ENCODE data around the gene RHEB. TPM values are rescaled to one million over a fixed set of nuclear protein-coding genes. Genes with fewer than 3 reads are reported as not detected.

The RHEB gene
- polyA plus RNA-seq, 1 donor from 2014 or later: 289 TPM

- H3K79me2 ChIP-seq (replicated peaks; ENCODE audit: insufficient read depth, low read length): peaks cover 60% of the 10 kb centered on the region
- no peaks in the 10 kb centered on the region for H3K27me3 ChIP-seq (ENCODE audit: insufficient read depth, low read depth, low read length)
- H3K9ac ChIP-seq (ENCODE audit: low read length): no peak overlapping the region
- H3F3A ChIP-seq (ENCODE audit: insufficient read depth, low read length, poor library complexity, severe bottlenecking): no peaks in the 10 kb centered on the region
- no peaks in the 10 kb centered on the region for H4K20me1 ChIP-seq (ENCODE audit: insufficient read depth)
- H3K9me3 ChIP-seq (ENCODE audit: low read length): no peaks in the 10 kb centered on the region
- H3K4me3 ChIP-seq (ENCODE audit: low read length): no peak overlapping the region
- H2AFZ ChIP-seq (ENCODE audit: low read depth, low read length): no peak overlapping the region
- TF ChIP-seq EP300 (conservative IDR thresholded peaks at IDR 0.05; ENCODE audit: poor library complexity, severe bottlenecking): no peak
- no peak for TF ChIP-seq RAD21 (conservative IDR thresholded peaks at IDR 0.05)
- TF ChIP-seq CTCF (IDR thresholded peaks at IDR 0.05; ENCODE audit: poor library complexity, severe bottlenecking): no peak
- no peak for TF ChIP-seq POLR2AphosphoS5 (IDR thresholded peaks at IDR 0.05)
- no peak for TF ChIP-seq MXI1 (conservative IDR thresholded peaks at IDR 0.05; ENCODE audit: poor library complexity, severe bottlenecking)
- no peak for TF ChIP-seq EZH2 (IDR thresholded peaks at IDR 0.05; ENCODE audit: borderline replicate concordance, insufficient read depth, low read length, poor library complexity, severe bottlenecking)
- TF ChIP-seq SMC3 (conservative IDR thresholded peaks at IDR 0.05; ENCODE audit: poor library complexity): no peak
- no peak overlapping the region for H3K27ac ChIP-seq (ENCODE audit: low read length)
- H3K4me2 ChIP-seq (ENCODE audit: low read length): no peak overlapping the region
- H3K36me3 ChIP-seq (ENCODE audit: insufficient read depth, low read length): no peaks in the 10 kb centered on the region
- H3K9me2 ChIP-seq (ENCODE audit: insufficient read depth, low read length): no peaks in the 10 kb centered on the region
Observed at GRCh38 chr7:151498495-151498894, 21.2 kb downstream of the RHEB start.

- H3K9me3 ChIP-seq (ENCODE audit: low read length): no peaks in the 10 kb centered on the region
- no peak overlapping the region for H3K4me3 ChIP-seq (ENCODE audit: low read length)
- H3K27me3 ChIP-seq (ENCODE audit: insufficient read depth, low read depth, low read length): no peaks in the 10 kb centered on the region
- no peak overlapping the region for H2AFZ ChIP-seq (ENCODE audit: low read depth, low read length)
- H3K9ac ChIP-seq (ENCODE audit: low read length): no peak overlapping the region
- H3F3A ChIP-seq (ENCODE audit: insufficient read depth, low read length, poor library complexity, severe bottlenecking): no peaks in the 10 kb centered on the region
- no peaks in the 10 kb centered on the region for H4K20me1 ChIP-seq (ENCODE audit: insufficient read depth)
- H3K4me2 ChIP-seq (ENCODE audit: low read length): no peak overlapping the region
- TF ChIP-seq MXI1 (conservative IDR thresholded peaks at IDR 0.05; ENCODE audit: poor library complexity, severe bottlenecking) (no peak), EP300 (conservative IDR thresholded peaks at IDR 0.05; ENCODE audit: poor library complexity, severe bottlenecking) (no peak), SMC3 (conservative IDR thresholded peaks at IDR 0.05; ENCODE audit: poor library complexity) (no peak), REST (IDR thresholded peaks at IDR 0.05; ENCODE audit: borderline replicate concordance) (no peak)
- no peaks in the 10 kb centered on the region for H3K36me3 ChIP-seq (ENCODE audit: insufficient read depth, low read length)
- no peak overlapping the region for H3K27ac ChIP-seq (ENCODE audit: low read length)
- H3K79me2 ChIP-seq (replicated peaks; ENCODE audit: insufficient read depth, low read length): peaks cover 54% of the 10 kb centered on the region
- H3K9me2 ChIP-seq (ENCODE audit: insufficient read depth, low read length): no peaks in the 10 kb centered on the region
Observed at GRCh38 chr7:151497306-151497871, 22.3 kb downstream of the RHEB start.

Measured in neural cell (in vitro differentiated cells).